ENCODE measurements around the gene ARL3.

- no peak for TF ChIP-seq POLR2A (IDR thresholded peaks at IDR 0.05; ENCODE audit: low read depth, low read length)
- no peak for TF ChIP-seq POLR2AphosphoS5 (IDR thresholded peaks at IDR 0.05; ENCODE audit: low read depth, low read length)
- TF ChIP-seq TAF1 (IDR thresholded peaks at IDR 0.05; ENCODE audit: low read depth, low read length), result no peak
Observed at GRCh38 chr10:102669206-102670064, 44.8 kb downstream of the ARL3 start.
